ENCODE data around the gene PAPPA2. TPM values are rescaled to one million over a fixed set of nuclear protein-coding genes. Genes with fewer than 3 reads are reported as not detected.

The PAPPA2 gene
- total and polyA plus RNA-seq, 10 of the 15 experiments (the other 5 are each of a cell fraction or from before 2014, with no cell fraction given): under 0.01 to 0.06 (median 0.03) TPM; not detected in 7

DNA sequence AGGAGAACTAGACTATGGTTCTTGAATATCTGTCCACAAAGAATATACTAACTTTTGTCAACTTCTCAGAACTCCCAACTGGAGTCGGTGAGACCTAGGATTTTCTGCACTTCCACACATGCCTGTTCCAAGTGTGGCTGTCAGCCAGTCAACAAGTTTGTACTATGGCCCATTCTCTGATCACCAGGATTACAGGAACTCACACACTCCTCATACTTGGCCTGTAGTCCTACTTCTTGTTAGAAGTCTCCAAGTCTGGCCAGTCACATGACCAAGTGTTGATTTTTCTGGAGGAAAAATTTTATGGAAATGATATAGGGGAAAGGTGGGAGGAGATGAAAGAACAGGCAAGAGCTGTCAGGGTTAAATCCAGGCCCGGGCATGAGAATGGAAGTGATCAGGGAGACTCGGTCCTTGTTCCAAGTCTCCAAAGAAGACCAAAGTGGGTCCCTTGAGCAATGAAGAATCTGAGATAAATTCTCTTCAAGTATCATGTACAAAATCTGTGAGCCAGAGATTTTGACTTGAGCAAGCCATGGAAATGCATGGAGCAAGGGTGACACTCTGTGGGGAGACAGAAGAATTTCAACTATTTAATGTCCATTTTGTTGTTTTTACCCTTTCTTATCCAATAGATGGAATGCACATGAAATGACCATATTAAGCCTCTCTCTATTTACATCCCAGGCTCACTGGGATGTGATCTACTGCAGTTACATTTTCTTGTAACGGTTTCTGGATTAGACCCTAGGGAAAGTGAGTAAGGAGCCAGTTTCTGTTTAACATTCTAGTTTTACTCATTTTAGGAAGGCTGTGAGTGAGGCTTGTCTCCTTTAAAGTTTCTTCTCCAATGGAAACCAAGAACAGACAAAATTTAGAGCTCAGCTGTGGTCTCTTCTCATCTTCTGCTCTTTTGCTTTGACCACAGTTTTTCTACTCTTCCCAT is 380.6 kb downstream of the PAPPA2 start:
- intact Hi-C loops (cut with micrococcal nuclease; ENCODE audit: unreplicated experiment) (loop anchor here (1.0 to 2.0 kb wide), 2 partner anchors 283 to 468 kb away; no protein-coding TSS in a partner anchor), in situ Hi-C loops (cut with MboI) (no loop called here)
- Histone ChIP-seq H3K27me3 (replicated peaks in 1 of 2; ENCODE audit: control insufficient read depth in 2 of 2, insufficient read depth in 2 of 2, low read length in 1 of 2) (0 out of 4 replicates have a peak, but pooled peaks cover 0 to 2% of the 10 kb centered on the region in 2 experiments), H3K9me3 (replicated peaks; ENCODE audit: control insufficient read depth, insufficient read depth, low read length) (no peaks in the 10 kb centered on the region), H3K4me2 (ENCODE audit: control insufficient read depth, insufficient read depth) (no peak overlapping the region), H3K27ac (ENCODE audit: control insufficient read depth, insufficient read depth) (no peak overlapping the region), H3K79me2 (ENCODE audit: control insufficient read depth, insufficient read depth, low read length) (no peaks in the 10 kb centered on the region), H2AFZ (ENCODE audit: control insufficient read depth, low read depth, low read length) (no peak overlapping the region), H3K4me3 (no peak overlapping the region), H3K9ac (ENCODE audit: control insufficient read depth, insufficient read depth, low read length) (no peak overlapping the region), H3K36me3 (ENCODE audit: control insufficient read depth in 2 of 2, insufficient read depth in 2 of 2, low read length in 1 of 2) (no peaks in the 10 kb centered on the region), H3K4me1 (ENCODE audit: control insufficient read depth, insufficient read depth, low read length) (no peaks in the 10 kb centered on the region), H4K20me1 (ENCODE audit: control insufficient read depth, insufficient read depth) (no peaks in the 10 kb centered on the region)
- ChIA-PET SMC1A (ENCODE audit: uncharacterized antibody, unreplicated experiment) (interaction anchor here (1.5 kb wide), 1 partner anchor 284 kb away, joined by 3 read pairs; no protein-coding TSS in a partner anchor), POLR2A (no interaction called here), RAD21 (ENCODE audit: unreplicated experiment) (interaction anchor here (0.8 kb wide), 1 partner anchor 283 kb away, joined by 4 read pairs; no protein-coding TSS in a partner anchor), CTCF (no interaction called here)
- FAIRE-seq: no peak
- no peak for DNase-seq (ENCODE audit: low read depth, low spot score)
- TF ChIP-seq CTCF (IDR thresholded peaks at IDR 0.05 in 2 of 3, conservative IDR thresholded peaks at IDR 0.05 in 1 of 3; ENCODE audit: control insufficient read depth in 2 of 3, extremely low read depth in 1 of 3, insufficient read depth in 1 of 3, low read depth in 3 of 3, low read length in 3 of 3): peak; percentile 19 to 48 (median 35); a peak in 4 of 6 replicates
- TF ChIP-seq RAD21 (IDR thresholded peaks at IDR 0.05; ENCODE audit: insufficient read depth, low read depth, low read length): peak; percentile 64
- TF ChIP-seq EGR1 (IDR thresholded peaks at IDR 0.05; ENCODE audit: borderline replicate concordance in 1 of 2, low read depth in 2 of 2, low read length in 2 of 2): no peak
- peak; percentile 31; the same call in 1 of the 2 replicates for TF ChIP-seq SMC3 (IDR thresholded peaks at IDR 0.05; ENCODE audit: borderline replicate concordance, low read length)
- no peak for ATAC-seq
- BruUV-seq (replicated peaks): no TSS peak
- WGBS (ENCODE audit: insufficient coverage, insufficient replicate concordance, low lambda C conversion rate, missing lambda C conversion rate): 15% methylated on average over 4 of the region's 4 CpGs
